Mucosa of descending colon (tissue), 3 donors: ENCODE data around the gene CD22. TPM values are rescaled to one million over a fixed set of nuclear protein-coding genes. Genes with fewer than 3 reads are reported as not detected.

Experiments used
- ATAC-seq: fragments of 200-7000 bp; cut with Tn5 transposase; one replicate; pipeline ENCODE4 v1.9.1; 2020; ENCODE audit warnings: mild to moderate bottlenecking, moderate library complexity
- DNase-seq, 3 donors: peaks; one replicate each; pipeline ENCODE4 v3.0.0-alpha.2; 2020
- H3K36me3 ChIP-seq: fragments of 200-600 bp; one replicate; pipeline ENCODE4 v1.8.0; 2021; ENCODE audit warnings: low read depth, mild to moderate bottlenecking
- H3K4me1 ChIP-seq: fragments of 200-600 bp; one replicate; pipeline ENCODE4 v1.8.0; 2021; ENCODE audit warnings: low read depth, mild to moderate bottlenecking
- H3K4me3 ChIP-seq: fragments of 200-600 bp; one replicate; pipeline ENCODE4 v1.8.0; 2021; ENCODE audit warnings: mild to moderate bottlenecking
- H3K9me3 ChIP-seq: fragments of 200-600 bp; one replicate; pipeline ENCODE4 v1.8.0; 2021; ENCODE audit warnings: mild to moderate bottlenecking
- intact Hi-C, 2 donors: fragments of 100-400 bp; cut with DNase I in 1 of 2; cut with micrococcal nuclease in 1 of 2; formaldehyde crosslinking; loops; one replicate each; pipeline versions ENCODE4 v1.11.0 to v1.11.1; 2022; cut with DNase I, micrococcal nuclease
- total RNA-seq, 3 donors: library from RNA; stranded (reverse); fragmentation: NEBNext Ultra II Directional in 2 of 3; extraction: Animal tissue kit (Norgen Biotek cat#: 25700) in 2 of 3; gene quantifications; one replicate each; pipeline versions ENCODE4 v1.2.1 to v1.2.4, GENCODE V29; 2021 to 2023
- TF ChIP-seq, protein P1 (sequence below): fragments of 200-600 bp; IDR thresholded peaks from one replicate; pipeline ENCODE4 v1.8.0; 2022; ENCODE audit warnings: antibody characterized with exemption, mild to moderate bottlenecking
- donor health status: DM: no; HTN: no; CAD: no; lungs with moderate emphysema.
- donor health status: DM: no; HTN: no; CAD: no.
- donor health status: DM: no; HTN: yes; CAD: no.

CD22 gene
- total RNA-seq, 3 donors from 2014 or later, result 2.2 to 5.7 (median 4.1) TPM

GRCh38 chr19:35313587-35313986 is 15.4 kb upstream of the CD22 start:
- no peak for ATAC-seq
- H3K4me1 ChIP-seq, result no peaks in the 10 kb centered on the region
- peak in 1 of 3 donors; percentile 41 for DNase-seq
- no peaks in the 10 kb centered on the region for H3K36me3 ChIP-seq
- intact Hi-C loops, result no loop called here
- H3K9me3 ChIP-seq, result no peaks in the 10 kb centered on the region
- H3K4me3 ChIP-seq, result no peak overlapping the region
- TF ChIP-seq, protein P1, sequence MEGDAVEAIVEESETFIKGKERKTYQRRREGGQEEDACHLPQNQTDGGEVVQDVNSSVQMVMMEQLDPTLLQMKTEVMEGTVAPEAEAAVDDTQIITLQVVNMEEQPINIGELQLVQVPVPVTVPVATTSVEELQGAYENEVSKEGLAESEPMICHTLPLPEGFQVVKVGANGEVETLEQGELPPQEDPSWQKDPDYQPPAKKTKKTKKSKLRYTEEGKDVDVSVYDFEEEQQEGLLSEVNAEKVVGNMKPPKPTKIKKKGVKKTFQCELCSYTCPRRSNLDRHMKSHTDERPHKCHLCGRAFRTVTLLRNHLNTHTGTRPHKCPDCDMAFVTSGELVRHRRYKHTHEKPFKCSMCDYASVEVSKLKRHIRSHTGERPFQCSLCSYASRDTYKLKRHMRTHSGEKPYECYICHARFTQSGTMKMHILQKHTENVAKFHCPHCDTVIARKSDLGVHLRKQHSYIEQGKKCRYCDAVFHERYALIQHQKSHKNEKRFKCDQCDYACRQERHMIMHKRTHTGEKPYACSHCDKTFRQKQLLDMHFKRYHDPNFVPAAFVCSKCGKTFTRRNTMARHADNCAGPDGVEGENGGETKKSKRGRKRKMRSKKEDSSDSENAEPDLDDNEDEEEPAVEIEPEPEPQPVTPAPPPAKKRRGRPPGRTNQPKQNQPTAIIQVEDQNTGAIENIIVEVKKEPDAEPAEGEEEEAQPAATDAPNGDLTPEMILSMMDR, result no peak

DNA sequence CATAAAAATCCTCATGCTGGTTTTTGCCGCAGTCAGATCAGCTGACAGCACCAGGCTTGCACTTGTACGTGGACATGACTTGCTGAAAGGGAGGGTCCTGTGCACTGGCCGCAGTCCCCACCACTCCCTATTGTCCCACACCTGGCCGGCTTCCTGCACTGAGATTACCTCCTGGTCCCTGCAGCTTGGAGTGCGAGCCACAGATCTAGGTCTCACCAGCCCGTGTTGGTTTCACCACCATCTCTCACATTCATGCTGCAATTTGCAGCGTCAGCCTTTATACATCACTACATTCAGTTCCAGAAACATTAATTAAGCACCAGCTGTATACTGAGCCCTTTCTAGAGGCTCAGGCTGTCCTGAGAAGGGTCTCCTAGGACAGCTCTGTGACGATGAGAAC is 15.0 kb upstream of the CD22 start:
- ATAC-seq (no peak), DNase-seq (peak in 1 of 3 donors; percentile 23)
- intact Hi-C loops, result no loop called here
- TF ChIP-seq, protein P1, result no peak
- Histone ChIP-seq H3K36me3 (no peaks in the 10 kb centered on the region), H3K9me3 (no peaks in the 10 kb centered on the region), H3K4me3 (no peak overlapping the region), H3K4me1 (no peaks in the 10 kb centered on the region)

DNA sequence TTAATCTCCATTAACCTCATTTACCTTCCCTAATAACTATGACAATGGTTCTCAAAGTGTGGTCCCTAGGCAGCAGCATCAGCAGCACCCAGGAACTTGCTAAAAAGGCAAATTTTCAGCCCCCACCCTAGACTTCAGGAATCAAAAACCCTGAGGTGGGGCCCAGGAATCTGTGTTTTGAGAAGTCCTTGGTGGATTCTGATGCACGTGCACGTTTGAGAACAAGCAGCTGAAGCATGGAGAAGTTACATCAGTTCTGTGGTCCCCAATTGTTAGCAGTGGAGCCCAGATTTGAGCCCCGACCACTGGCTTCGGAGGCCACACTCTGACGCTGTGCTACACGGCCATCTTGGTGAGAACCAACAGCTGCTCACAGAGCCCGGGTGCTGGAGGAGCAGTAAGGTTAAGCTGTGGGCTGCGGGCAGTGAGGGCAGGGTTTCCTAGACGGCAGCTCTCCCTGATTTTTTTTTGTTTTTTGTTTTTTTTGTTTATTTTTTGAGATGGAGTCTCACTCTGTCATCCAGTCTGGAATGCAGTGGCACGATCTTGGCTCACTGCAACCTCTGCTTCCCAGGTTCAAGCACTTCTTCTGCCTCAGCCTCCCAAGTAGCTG is 14.0 kb upstream of the CD22 start:
- H3K4me1 ChIP-seq, result no peaks in the 10 kb centered on the region

GRCh38 chr19:35315883-35316282 is 13.1 kb upstream of the CD22 start:
- TF ChIP-seq, protein P1, result no peak
- ATAC-seq, result peak; percentile 13
- no peak for DNase-seq
- no peaks in the 10 kb centered on the region for H3K9me3 ChIP-seq
- H3K4me3 ChIP-seq, result no peak overlapping the region
- H3K36me3 ChIP-seq, result no peaks in the 10 kb centered on the region
- H3K4me1 ChIP-seq, result no peaks in the 10 kb centered on the region
- intact Hi-C loops, result no loop called here

More for the DNA sequence above, 14.0 kb upstream of the CD22 start:
- Histone ChIP-seq H3K4me3 (no peak overlapping the region), H3K9me3 (no peaks in the 10 kb centered on the region), H3K36me3 (no peaks in the 10 kb centered on the region)
- DNase-seq (peak in 1 of 3 donors; percentile 37), ATAC-seq (no peak)
- intact Hi-C loops, result no loop called here
- TF ChIP-seq, protein P1, result no peak

GRCh38 chr19:35316560-35316959 is 12.4 kb upstream of the CD22 start:
- intact Hi-C loops, result no loop called here
- Histone ChIP-seq H3K36me3 (no peaks in the 10 kb centered on the region), H3K9me3 (no peaks in the 10 kb centered on the region), H3K4me3 (no peak overlapping the region), H3K4me1 (no peaks in the 10 kb centered on the region)
- DNase-seq (peak in 1 of 3 donors; percentile 39), ATAC-seq (no peak)
- TF ChIP-seq, protein P1, result no peak
